Activated naive CD4-positive, alpha-beta T cell treated with anti-CD3 and anti-CD28 coated beads, Interleukin-2, amount 50 U/mL, for 72 hours (primary cell): ENCODE measurements around the gene UBAC1. TPM values are rescaled to one million over a fixed set of nuclear protein-coding genes. Genes with fewer than 3 reads are reported as not detected.

ENCODE experiments used
- ATAC-seq, 2 donors: fragments of 150-1000 bp; cut with Tn5 transposase; 2 replicates each; pipeline ENCODE4 v1.10.0; 2021; ENCODE audit warnings: mild to moderate bottlenecking in 2 of 2, moderate library complexity in 2 of 2
- DNase-seq, 2 donors: peaks; one replicate each; pipeline ENCODE4 v3.0.0; 2021 to 2022; ENCODE audit warnings: low spot score in 2 of 2
- H3K27ac Mint-ChIP-seq, 2 donors: one replicate each; pipeline ENCODE4 v1.8.0; 2022; ENCODE audit warnings: mild to moderate bottlenecking in 2 of 2, mixed read lengths in 2 of 2
- H3K36me3 Mint-ChIP-seq, 2 donors: one replicate each; pipeline ENCODE4 v1.8.0; 2022; ENCODE audit warnings: mixed read lengths in 2 of 2
- H3K9me3 Mint-ChIP-seq, 2 donors: one replicate each; pipeline ENCODE4 v1.8.0; 2022; ENCODE audit warnings: mixed read lengths in 2 of 2
- total RNA-seq, 2 donors: library from RNA; stranded (reverse); gene quantifications; one replicate each; pipeline ENCODE4 v1.2.3, GENCODE V29; 2022

UBAC1 gene, protein sequence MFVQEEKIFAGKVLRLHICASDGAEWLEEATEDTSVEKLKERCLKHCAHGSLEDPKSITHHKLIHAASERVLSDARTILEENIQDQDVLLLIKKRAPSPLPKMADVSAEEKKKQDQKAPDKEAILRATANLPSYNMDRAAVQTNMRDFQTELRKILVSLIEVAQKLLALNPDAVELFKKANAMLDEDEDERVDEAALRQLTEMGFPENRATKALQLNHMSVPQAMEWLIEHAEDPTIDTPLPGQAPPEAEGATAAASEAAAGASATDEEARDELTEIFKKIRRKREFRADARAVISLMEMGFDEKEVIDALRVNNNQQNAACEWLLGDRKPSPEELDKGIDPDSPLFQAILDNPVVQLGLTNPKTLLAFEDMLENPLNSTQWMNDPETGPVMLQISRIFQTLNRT
- 10 to 100 TPM; 39.8 to 46.7 TPM for total RNA-seq

DNA sequence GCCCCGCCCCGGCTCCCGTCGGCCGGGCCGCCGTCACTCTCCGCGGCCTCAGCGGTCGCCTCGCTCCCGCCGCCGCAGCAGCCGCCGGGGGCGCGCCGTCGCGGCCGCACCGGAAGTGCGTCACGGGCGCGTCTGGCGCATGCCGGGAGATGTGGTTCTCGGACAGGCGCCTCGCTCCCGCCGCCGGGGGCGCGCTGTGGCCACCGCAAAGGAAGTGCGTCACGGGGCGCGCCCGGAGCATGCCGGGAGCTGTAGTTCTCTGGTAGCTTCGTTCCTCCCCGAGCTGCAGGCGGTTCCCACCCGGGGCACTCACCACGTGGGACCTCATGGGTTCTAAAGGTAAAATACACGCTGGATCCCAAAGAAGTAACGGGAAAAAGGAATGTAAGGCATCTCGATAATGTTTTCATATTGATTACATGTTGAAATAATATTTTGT, at the start of gene UBAC1:
TSS of gene UBAC1 (minus strand) at position 97 of the 439 bp plus-strand sequence. CDS start 211 bp downstream, outside the sequence.
- Mint-ChIP-seq H3K36me3 (peaks cover 0 to 6% of the 10 kb centered on the region in 2 donors), H3K9me3 (no peaks in the 10 kb centered on the region), H3K27ac (peak within 1 kb of the TSS; percentile 79 to 81)
- DNase-seq = peak; percentile 96 to 97
- peak; percentile 94 to 96 for ATAC-seq

DNA sequence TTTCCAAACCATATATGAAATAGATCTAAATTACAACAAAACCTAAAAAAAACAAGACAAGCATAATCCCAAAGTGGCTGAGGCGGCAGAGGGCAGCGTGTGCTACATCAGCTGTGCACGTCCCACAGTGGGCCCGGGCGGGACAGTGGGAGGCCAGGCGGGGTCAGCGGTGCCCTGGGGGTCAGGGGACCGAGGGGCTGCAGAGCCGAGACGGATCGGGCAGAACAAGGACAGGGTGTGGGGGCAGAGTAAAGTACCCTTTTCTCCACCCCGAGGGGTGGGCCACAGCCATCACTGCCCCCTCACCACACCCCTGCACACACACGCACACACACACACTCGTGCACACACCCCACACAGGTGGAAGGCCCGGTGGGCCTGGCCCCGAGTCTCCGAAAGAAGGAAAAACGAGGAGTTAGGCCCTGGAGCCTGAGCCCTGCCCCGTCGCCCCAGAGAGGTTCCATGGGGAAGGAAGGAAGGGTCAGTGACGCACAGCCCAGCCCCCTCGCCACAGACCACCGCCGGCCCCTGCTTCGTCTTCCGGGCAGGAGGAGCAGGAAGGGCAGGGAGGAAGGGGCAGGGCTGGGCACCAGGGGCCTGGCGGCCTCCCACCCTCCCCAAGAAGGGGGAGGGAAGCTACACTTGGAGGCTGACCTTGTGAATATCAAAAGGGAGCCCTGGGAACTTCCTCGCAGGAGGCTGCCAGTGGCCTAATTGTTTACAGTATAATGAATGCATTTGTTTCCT, 49.6 kb upstream of the UBAC1 start:
- DNase-seq (no peak), ATAC-seq (no peak)
- Mint-ChIP-seq H3K9me3 (no peaks in the 10 kb centered on the region), H3K36me3 (no peaks in the 10 kb centered on the region), H3K27ac (no peak overlapping the region)

DNA sequence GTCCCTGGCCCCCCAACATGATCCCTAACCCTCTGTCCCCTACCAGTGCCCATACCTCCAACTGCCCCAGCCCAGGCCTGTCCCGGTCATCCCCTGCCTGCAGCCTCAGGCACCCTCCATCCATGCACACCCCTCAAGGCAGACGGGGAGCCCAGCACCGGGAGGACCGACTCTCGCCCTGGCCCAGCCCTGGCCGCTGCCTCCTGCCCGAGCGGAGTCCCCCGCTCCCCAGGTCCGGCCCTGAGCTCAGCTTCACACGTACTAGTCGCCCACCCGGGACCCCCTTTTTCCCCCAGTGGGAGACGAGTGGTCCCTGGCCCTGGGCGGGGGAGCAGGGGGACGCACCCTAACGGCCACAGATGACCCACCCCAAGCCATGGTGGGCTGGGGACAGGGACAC, 49.0 kb upstream of the UBAC1 start:
- H3K36me3 Mint-ChIP-seq = no peaks in the 10 kb centered on the region
- no peaks in the 10 kb centered on the region for H3K9me3 Mint-ChIP-seq

DNA sequence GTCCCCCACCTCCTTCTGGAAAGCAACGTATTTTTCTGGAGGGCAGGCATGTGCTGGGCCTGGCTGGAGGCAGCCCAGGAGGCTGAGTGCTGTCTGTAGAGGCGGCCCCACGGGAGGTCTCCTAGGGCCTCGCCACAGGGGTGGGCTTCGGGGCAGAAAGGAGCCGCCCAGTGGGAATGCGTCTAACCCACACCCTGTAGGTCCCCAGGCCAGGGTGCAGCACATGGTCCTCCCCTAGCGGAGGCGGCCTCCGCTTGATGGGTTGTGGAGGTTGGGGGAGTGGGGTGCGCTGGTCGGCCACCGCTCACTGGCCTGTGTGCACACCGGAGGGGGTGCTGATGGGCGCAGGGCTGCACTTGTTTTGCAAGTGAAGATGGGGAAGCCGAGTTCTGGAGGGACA, 48.3 kb upstream of the UBAC1 start:
- no peak for DNase-seq
- Mint-ChIP-seq H3K9me3 (no peaks in the 10 kb centered on the region), H3K27ac (no peak overlapping the region), H3K36me3 (no peaks in the 10 kb centered on the region)
- no peak for ATAC-seq

More for the DNA sequence above, 49.0 kb upstream of the UBAC1 start:
- no peak overlapping the region for H3K27ac Mint-ChIP-seq
- ATAC-seq (no peak), DNase-seq (no peak)

DNA sequence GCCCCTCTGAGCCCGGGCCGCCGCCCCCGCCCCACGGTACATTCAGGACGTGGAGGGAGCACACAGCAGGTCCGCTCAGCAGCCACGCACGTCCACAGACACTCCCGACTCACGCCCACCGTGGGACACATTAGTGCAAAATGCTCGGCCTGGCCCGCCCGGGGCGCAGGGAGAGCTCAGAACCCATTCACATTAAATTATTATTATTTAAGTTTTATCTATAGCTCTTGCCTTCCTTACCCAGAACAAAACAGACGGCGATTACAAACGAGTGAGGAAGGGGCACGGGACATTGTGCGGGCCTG, 47.5 kb upstream of the UBAC1 start:
- H3K27ac Mint-ChIP-seq = no peak overlapping the region
- ATAC-seq (no peak), DNase-seq (no peak)
- no peaks in the 10 kb centered on the region for H3K9me3 Mint-ChIP-seq
- H3K36me3 Mint-ChIP-seq = no peaks in the 10 kb centered on the region

DNA sequence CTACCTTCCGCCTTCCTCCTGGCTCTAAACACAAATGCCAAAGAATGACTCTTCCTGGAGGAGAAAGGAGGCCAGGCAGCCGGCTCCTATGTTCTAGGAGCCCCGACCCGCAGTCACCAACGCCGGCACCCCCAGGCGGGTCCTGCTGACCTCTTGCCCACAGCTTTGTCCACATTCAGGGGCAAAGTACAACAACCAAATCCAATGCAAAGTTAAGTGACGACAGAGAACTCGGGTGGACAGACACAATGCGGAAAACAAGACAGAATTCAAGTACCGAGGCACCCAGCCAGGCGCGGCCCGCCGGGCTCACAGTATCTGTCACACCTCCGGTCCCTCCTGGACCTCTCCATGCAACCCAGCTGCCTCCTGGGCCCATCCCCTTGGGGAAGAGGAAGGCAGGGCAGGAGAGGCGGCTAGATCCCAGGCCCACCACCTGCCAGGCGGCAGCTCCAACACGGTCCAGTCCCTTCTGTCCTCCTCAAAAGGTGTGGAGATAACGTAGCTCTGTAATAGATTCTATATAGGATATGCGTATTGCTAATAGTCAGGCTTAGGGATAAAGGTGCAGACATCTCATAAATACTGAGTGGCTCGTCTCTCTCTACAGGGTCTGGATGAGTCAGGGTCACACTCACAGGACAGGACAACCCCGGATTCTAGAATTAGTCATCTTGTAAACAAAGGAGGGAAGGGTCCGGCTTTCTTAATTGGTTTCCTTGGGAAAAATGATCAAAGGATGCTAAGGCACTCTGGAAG, 46.9 kb upstream of the UBAC1 start:
- ATAC-seq = no peak
- no peak overlapping the region for H3K27ac Mint-ChIP-seq

DNA sequence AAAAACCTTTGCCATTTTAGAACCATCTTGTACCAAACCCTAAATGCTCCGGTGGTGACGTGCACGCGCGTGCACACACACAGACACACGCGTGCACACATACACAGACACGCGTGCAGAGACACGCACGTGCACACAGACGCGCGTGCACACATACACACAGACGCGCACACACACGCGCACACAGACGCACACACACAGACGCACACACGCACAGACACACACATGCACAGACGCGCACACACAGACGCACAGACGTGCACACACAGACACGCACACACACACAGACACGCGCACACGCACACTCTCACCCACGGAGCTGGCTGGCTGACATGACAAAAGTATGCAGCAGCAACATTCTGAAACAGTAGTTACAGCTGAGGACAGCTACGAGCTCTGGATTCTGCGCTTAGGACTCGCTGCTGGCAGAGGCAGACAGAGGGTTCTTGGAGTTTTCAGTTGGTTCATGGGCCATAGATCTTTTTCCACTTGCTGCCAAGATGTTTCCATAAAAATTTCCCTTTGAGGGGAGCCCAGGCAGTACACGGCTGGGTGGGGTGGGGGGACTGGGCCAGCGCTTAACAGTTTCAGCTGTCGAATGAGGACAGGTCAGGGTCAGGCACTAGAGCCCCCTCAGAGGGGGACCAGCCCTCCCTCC, 46.2 kb upstream of the UBAC1 start:
- no peak for DNase-seq
- H3K9me3 Mint-ChIP-seq = no peaks in the 10 kb centered on the region
- H3K27ac Mint-ChIP-seq = no peak overlapping the region
- no peaks in the 10 kb centered on the region for H3K36me3 Mint-ChIP-seq
- ATAC-seq = no peak

More for the DNA sequence above, 46.9 kb upstream of the UBAC1 start:
- Mint-ChIP-seq H3K36me3 (no peaks in the 10 kb centered on the region), H3K9me3 (no peaks in the 10 kb centered on the region)
- DNase-seq = no peak

DNA sequence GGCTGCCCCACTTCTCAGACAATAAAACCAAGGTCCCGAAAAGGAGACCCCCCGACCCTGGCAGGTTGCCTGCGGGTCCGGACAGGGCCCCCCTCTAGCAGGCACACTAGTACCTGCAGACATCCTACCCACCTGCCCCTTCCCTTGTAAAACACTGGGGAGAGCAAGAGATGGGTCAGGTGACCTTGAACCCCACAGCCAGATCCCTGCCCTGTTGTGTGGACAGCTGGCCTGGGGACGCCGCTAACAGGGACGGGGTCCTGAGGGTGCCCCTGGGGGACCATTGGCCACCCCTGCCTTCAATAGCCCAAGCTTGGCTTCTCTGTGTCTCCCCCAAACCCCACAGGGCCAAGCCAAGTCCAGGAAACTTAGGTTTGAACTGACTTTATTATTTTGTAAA, 45.0 kb upstream of the UBAC1 start:
- Mint-ChIP-seq H3K9me3 (no peaks in the 10 kb centered on the region), H3K36me3 (no peaks in the 10 kb centered on the region), H3K27ac (no peak overlapping the region)
- ATAC-seq (no peak), DNase-seq (no peak)

DNA sequence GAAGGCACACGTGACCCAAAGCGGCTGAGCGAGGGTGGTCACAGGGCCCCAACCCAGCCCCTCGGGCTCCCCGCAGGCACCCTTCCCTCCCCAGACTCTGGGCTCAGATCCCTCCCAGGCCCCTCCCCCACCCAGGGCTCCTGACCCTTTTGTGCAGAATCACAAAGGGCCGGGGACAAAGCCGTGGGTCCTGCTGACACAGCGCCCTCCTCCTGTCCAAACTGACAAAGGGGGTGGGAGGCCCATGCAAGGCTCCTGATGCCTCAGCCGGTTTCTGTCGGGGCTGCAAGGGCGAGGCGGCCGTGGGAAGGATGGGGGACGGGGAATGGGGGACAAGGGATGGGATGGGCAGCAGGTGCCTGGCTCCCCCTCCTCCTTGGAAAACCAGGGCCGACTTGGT, 43.5 kb upstream of the UBAC1 start:
- no peaks in the 10 kb centered on the region for H3K36me3 Mint-ChIP-seq
- no peaks in the 10 kb centered on the region for H3K9me3 Mint-ChIP-seq
- H3K27ac Mint-ChIP-seq = no peak overlapping the region

DNA sequence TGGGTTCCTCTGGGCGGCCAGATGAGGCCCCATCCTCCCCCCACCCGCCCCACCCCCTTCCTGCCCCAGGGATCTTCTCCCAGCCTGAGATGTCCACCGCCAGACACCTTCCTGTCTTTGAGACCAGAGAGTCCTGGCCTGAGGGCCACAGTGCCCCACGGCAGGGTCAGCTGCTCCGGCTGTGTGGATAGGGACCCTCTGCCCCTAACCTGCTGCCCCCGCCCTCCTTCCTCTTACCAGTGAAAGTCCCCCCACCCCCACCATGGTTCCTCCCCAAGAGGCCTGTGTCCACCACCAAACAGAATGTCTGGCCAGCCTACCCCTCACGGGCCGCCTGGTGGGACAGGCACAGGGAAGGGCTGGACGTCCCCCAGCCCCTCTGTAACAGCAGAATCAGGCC, 43.0 kb upstream of the UBAC1 start:
- ATAC-seq (no peak), DNase-seq (no peak)
- no peaks in the 10 kb centered on the region for H3K36me3 Mint-ChIP-seq
- no peaks in the 10 kb centered on the region for H3K9me3 Mint-ChIP-seq
- no peak overlapping the region for H3K27ac Mint-ChIP-seq

More for the DNA sequence above, 43.5 kb upstream of the UBAC1 start:
- DNase-seq (no peak), ATAC-seq (no peak)

DNA sequence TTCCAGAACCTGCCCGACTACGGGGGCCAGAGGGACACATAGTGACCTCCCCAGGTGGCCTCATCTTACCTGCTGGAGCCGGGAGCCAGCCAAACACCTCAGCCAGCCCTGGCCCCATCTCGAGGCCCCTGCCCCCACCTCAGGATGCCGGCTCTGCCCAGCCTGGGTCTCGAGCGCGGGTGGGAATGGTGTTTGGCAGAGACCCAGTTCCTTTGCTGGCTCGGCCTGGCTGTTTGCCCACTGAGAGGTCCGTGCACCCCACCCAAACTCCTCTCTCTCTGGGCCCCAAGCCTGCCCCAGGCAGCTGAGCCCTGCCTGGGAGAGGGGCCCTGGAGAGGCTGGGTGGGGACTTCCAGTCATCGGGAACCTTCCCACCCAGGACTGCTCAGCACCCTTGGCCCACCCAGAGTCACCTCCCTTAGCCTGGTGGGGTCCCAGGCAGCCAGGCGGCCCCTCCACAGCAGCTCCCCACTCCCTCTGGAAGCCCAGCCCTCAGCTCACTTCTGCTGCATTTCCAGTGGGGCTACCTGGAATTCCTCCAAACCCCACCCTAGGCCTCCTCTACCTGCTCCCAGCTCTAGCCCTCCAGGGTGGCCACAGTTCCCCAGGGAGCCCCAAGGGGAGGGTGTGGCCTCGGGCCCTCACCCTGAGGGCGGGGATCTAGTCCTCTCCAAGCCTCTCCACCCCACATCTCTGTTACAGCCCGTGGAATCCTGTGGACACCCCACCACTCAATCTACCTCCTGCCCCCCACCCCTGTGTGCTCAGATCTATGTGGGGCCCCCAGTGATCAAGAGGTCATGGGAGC, 42.4 kb upstream of the UBAC1 start:
- ATAC-seq (no peak), DNase-seq (no peak)
- Mint-ChIP-seq H3K9me3 (no peaks in the 10 kb centered on the region), H3K36me3 (no peaks in the 10 kb centered on the region), H3K27ac (no peak overlapping the region)

DNA sequence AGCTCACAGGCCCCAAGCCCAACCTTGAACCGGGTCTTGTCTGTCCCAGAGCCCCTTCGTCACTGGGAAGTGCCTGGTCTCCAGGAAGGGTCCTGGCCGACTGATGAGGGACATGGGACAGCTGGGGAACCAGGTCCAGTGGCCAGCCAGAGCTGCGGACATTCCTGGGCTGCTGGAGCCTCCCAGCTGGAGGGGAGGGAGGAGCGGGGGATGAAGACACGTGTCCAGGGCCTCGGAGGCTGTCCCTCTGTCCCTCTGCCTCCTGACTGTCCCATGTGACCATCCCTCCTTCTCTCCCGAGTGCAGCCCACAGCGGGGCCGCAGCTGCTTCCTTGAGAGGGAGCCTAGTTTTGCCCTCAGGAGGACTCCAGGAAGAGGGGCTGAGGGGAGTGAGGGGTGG, 41.7 kb upstream of the UBAC1 start:
- ATAC-seq (no peak), DNase-seq (no peak)
- Mint-ChIP-seq H3K9me3 (no peaks in the 10 kb centered on the region), H3K27ac (no peak overlapping the region), H3K36me3 (no peaks in the 10 kb centered on the region)

DNA sequence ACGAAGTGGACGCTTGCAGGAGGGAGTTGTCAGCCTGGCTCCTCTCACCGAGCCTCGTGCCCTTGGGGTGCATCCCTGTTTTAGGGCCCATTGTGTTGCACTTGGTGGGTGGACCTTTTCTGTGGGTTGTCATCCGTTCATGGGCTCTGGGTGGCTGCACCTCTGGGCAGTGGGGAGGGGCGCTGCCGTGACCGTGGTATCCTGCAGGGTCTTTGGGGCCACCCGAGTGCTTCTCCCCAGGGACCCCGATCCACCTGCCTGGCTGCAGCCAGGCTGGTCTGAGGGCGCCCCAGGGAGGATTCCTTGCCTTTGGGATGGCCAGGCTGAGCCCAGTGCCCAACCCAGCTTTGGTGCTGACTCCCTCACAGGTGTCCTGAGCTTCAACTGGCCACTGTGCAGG, 41.0 kb upstream of the UBAC1 start:
- no peak for DNase-seq
- no peak for ATAC-seq
- H3K36me3 Mint-ChIP-seq = no peaks in the 10 kb centered on the region
- no peaks in the 10 kb centered on the region for H3K9me3 Mint-ChIP-seq
- no peak overlapping the region for H3K27ac Mint-ChIP-seq

DNA sequence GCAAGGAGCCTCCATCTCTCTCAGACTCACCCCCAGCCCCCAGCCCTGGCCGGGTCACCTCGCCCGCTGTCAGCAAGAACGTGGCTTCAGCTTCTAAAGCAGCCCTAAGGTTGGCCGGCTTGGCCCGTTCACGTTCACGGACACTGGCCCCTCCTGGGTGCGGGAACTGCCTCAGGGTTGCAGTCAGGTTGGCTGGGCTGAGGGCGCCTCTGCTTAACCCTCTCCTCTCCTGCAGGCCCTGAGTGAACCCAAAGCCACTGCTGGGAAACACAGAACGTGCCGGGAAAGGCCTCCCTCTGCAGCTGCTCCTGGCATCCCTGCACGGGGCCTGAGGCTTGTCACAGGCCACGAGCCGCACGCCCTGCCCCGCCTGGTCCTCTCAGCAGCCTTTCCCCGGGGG, 40.1 kb upstream of the UBAC1 start:
- Mint-ChIP-seq H3K36me3 (no peaks in the 10 kb centered on the region), H3K9me3 (no peaks in the 10 kb centered on the region), H3K27ac (no peak overlapping the region)
- no peak for ATAC-seq
- DNase-seq = no peak

DNA sequence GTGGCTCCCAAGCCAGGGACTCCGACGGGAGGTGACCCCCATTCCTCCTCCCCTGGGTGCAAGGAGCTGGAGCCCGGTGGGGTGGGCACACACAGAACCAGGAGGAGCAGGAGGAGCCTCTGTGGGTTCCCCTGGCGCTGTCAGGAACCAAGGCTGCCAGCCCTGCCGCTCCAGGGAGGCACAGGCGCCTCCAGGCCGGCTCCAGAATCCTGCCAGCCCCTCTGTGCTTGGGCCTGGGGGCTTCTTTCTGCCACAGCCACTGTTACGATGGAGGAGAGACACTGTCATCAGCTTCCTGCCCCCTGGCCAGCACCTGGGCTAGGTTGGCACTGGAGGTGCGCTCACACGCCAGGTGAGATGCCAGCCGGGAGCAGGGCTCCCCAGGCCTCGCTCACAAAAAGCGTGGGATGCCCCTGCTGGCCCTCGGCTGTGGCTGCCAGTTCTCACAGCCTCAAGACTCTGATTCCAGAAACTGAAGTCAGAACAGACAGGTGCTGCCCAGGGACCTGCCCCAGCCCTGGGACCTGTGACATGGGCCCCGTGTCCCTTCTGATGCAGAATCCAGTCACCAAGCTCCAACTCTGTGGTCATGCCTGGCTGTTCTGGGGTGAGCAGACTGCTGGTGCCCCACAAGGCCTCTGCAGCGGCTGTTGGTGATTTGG, 37.4 kb upstream of the UBAC1 start:
- no peak overlapping the region for H3K27ac Mint-ChIP-seq
- ATAC-seq (no peak), DNase-seq (no peak)
- H3K36me3 Mint-ChIP-seq = no peaks in the 10 kb centered on the region
- no peaks in the 10 kb centered on the region for H3K9me3 Mint-ChIP-seq

DNA sequence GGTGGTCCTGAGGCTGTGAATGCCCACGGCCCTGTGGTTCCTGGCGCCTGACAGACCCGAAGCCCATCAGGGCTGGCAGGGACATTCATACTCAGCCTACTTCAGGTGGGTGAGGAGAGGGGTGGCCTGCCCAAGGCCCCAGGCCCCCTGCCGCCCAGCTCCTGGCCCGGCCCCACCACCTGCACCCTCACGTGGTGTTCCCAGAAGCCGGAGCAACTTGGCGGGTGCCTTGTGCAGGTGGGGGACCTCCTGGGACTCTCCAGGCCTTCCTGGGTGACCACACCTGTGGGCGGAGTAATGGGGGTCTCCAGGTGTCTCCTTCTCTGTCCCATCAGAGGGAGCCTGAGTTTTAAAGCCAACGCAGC, 36.8 kb upstream of the UBAC1 start:
- Mint-ChIP-seq H3K27ac (no peak overlapping the region), H3K36me3 (no peaks in the 10 kb centered on the region), H3K9me3 (no peaks in the 10 kb centered on the region)
- ATAC-seq (no peak), DNase-seq (no peak)
